Left cardiac atrium (tissue), 4 donors: Measurements from ENCODE around the gene HSPA6. TPM values are rescaled to one million over a fixed set of nuclear protein-coding genes. Genes with fewer than 3 reads are reported as not detected.
"Not testable (repeated sequence)": the region's sequence is repeated elsewhere in the genome, so short reads cannot be mapped to it uniquely, and the experiment has no call there.

ENCODE experiments used
- ATAC-seq, 2 donors: fragments of 200-7000 bp; cut with Tn5 transposase; one replicate each; pipeline ENCODE4 v1.9.1; 2020; ENCODE audit warnings: mild to moderate bottlenecking in 2 of 2, moderate library complexity in 2 of 2
- DNase-seq: peaks from one replicate; pipeline ENCODE4 v3.0.0-alpha.2; 2020
- intact Hi-C, 2 donors: fragments of 100-400 bp; cut with DNase I; formaldehyde crosslinking; loops; one replicate each; pipeline versions ENCODE4 v1.14.1 to v1.15.1; 2022 to 2023
- total RNA-seq, 2 donors: library from RNA; stranded (reverse); fragmentation: NEBNext Ultra II Directional; extraction: Animal tissue kit (Norgen Biotek cat#: 25700); gene quantifications; one replicate each; pipeline ENCODE4 v1.2.1, GENCODE V29; 2021
- donor health status: DM: no; HTN: yes; CAD: no.
- donor health status: DM: no; HTN: yes; CAD: no; lungs with severe emphysema.
- donor health status: DM: yes; HTN: yes; CAD: no.
- donor health status: Dilated cardiomyopathy.

Gene HSPA6
- total RNA-seq, 2 donors from 2014 or later: 2.8 to 3.2 TPM

DNA sequence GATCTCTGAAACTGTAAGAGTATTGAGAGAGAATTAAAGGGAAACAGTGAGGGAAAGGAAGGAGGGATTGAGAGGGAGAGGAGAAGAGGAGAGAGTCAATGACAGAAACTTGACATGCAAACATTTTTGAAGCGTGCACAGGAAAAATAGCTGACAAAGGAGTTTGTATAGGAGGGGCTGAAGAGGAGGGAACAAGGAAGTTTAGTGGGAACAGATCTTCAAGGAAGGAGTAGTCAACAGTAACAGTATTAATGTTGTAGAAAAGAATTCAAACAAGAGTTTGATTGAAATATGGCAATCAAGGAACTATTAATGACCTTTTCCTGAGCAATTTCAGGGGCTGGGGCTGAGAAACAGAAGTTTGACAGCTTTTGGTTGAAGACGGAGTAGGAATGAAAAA is 29.3 kb downstream of the HSPA6 start:
- intact Hi-C loops, DNase-seq: not testable (repeated sequence)
- peak in 1 of 2 donors; percentile 33 for ATAC-seq

DNA sequence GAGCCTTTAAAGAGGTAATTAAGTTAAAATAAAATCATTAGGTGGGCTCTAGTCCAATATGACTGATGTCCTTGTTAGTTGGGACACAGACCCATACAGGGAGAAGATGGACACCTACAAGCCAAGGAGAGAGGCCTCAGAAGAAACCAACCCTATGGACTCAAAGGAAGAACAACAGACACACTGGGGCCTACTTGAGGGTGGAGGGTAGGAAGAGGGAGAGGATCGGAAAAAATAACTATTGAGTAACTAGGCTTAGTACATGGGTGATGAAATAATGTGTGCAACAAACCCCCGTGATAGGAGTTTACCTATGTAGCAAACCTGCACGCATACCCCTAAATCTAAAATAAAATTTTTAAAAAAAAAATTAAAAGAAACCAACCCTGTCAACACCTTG is 30.0 kb downstream of the HSPA6 start:
- DNase-seq, intact Hi-C loops: not testable (repeated sequence)
- peak in 1 of 2 donors; percentile 30 for ATAC-seq

DNA sequence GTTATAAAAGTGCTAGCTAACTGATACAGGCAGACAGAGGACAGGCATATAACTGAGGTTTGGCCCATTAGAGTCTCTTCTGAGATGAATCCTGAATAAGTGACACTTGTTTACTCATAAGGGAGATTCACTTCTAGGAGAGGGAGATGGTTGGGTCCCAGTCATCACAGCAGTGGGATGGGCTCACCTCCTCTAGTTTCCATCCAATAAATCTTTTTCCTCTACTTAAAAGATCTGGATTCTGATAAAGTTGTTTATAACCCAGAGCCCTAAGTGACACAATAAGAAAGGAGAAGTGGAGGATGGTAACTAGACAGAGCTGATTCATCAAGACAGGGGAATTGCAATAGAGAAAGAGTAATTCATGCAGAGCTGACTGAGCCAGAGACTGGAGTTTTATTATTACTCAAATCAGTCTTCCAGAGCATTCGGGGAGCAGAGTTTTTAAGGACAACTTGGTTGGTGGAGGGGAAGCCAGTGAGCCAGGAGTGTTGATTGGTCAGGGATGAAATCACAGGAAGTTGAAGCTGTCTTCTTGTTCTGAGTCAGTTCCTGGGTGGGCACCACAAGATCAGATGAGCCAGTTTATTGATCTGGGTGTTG is 30.6 kb downstream of the HSPA6 start:
- DNase-seq: not testable (repeated sequence)
- peak in 1 of 2 donors; percentile 67 for ATAC-seq

DNA sequence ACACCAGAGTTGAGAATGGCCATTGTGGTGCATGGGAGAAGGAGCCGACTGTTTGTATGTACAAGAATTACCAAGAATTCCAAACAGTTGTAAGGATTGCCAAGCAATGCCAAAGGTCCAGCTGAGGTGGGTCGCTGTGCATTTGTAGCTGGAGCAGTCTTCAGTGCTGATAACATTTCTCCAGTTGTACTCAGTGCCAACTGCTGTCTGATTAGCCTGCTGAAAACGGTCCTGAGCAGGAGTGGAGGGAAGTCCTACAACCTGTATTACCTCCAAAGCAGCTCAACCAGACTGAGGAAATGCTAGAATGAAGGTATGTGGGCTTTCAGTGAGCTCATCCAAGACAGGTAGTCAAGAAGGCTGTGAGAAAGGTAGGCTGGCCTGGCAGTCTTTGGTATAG is 31.8 kb downstream of the HSPA6 start:
- ATAC-seq, DNase-seq, intact Hi-C loops: not testable (repeated sequence)

More for the DNA sequence above, 30.6 kb downstream of the HSPA6 start:
- intact Hi-C loops: not testable (repeated sequence)

DNA sequence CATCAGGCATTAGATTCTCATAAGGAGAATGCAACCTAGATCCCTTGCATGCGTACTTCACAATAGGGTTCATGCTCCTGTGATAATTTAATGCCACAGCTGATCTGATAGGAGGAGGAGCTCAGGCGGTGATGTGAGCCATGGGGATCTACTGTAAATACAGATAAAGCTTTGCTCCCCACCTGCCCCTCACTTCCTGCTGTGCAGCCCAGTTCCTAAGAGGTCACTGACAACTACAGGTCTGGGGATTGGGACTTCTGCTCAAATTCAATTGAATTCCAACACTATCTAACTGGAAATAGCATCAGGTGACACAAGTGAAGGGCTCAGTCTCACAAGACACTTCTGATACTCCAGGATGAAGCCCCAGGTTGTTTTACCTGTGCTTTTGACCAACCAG is 32.6 kb downstream of the HSPA6 start:
- ATAC-seq, intact Hi-C loops, DNase-seq: not testable (repeated sequence)

DNA sequence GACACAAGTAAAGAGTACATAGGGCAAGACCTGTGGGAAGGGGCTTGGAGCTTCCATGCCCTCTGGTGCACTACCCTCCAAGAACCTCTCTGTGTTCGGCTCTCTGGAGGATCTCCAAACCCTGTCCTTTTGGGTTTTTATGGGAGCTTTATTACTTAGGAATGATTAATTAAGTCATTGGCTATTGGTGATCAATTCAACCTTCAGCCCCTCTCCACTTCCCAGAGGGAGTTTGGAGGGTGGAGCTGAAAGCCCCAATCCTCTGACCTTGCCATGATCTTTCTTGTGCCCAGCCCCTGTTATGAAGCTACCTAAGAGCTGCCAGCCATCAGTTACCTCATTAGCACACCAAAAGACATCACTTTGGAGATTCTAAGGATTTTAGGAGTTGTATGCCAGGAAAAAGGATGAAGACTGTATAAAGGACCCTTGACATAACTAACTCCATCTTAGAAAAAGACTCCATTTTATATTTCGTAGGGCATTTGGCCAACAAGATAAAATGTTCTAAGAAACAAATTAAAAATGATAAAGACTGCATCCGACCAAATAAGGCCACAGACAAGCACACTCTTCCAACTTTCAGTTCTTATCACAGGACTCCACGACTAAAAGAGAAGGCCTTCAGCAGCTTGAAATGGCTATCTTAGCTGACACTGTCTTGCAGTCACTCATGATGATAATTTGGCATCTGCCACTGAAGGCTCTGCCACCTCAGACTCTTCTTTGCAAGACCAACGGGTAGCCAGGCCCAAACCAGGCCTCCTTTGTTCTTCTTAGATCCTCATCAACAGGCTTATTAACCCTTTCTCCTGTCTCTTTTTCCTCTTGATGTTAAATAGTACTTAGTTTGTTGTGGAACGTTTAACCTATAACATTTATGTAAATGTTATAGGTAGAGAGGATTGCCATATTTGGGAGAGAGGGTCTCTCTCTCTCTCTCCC is 33.4 kb downstream of the HSPA6 start:
- ATAC-seq, intact Hi-C loops, DNase-seq: not testable (repeated sequence)

DNA sequence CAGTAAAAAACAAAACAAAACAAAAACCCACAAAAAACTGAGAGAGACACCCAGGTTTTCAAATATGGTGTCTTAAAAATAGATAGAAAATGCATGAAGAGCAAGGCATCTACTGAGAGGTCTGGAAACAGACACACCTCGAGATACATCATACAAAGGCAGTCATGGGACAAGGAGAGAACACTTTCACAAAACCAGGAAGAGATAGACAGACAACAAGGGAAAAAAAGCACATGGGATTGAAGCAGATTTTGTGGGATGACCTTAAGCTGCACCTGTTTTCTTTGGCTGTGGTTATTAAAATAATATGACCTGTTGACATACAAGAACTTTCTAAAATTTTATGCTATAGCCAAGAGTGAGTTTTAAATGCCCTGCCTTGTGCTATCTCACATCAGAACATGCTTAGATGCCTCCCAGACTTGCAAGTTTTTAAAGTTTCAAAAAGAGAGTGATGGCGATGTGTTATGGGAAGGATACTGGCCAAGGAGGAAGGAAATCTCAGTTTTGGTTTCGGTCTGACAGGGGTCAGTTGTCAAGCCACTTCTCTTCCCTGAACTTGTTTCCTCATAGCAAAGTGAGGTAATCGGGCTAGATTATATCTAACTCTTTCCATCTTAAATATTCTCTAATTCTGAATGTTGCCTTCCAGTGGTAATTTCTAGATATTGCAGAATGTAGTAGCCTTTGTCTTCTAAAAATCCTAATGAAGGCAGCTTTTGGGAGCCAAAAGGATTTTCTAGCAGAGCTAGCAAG is 36.8 kb downstream of the HSPA6 start:
- not testable (repeated sequence) for DNase-seq
- intact Hi-C loops: loop anchor here in 1 of 2 donors (10.0 kb wide), 1 partner anchor 184 kb away; the partner anchor contains the start of gene DUSP12
- peak; percentile 80 to 82 for ATAC-seq

DNA sequence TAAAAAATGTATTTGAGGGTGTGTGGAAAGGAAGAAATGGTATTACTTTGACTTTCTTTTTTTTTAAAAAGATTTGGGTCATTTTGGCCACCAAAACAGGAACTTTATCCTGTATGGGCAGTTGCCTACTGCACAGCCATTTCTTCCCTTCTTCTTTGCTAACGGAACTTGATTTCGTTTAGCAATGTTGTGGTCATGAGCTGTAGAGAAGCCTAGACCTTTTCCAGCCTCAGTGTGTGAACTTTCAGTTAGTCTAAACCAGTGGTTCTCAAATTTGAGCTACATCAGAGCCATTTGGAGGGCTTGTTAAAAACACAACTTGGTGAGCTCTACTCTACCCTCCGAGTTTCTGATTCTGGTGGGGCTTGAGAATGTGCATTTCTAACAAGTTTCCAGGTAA is 38.1 kb downstream of the HSPA6 start:
- intact Hi-C loops: loop anchor here in 1 of 2 donors (10.0 kb wide), 1 partner anchor 182 kb away; the partner anchor contains the start of gene DUSP12
- ATAC-seq: peak in 1 of 2 donors; percentile 57
- DNase-seq: not testable (repeated sequence)

DNA sequence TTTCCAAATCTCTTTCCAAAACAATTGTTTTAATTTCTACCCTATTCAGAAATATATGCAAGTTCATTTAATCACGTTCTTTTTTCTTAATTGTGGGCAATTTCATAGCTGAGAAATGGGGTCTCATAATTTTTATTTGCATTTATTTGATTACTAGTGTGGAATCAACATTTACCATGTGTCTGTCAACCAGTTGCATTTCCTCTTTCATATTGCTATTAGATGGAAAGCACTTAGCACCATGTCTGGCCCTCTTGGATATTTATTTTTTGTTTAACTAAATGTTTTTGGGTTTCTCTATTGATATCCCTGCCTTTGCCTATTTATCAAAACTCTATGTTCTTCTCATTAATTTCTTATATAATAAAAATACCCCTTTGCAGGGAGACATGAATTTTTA is 39.2 kb downstream of the HSPA6 start:
- not testable (repeated sequence) for DNase-seq, ATAC-seq
- intact Hi-C loops: loop anchor here in 1 of 2 donors (10.0 kb wide), 1 partner anchor 181 kb away; the partner anchor contains the start of gene DUSP12

DNA sequence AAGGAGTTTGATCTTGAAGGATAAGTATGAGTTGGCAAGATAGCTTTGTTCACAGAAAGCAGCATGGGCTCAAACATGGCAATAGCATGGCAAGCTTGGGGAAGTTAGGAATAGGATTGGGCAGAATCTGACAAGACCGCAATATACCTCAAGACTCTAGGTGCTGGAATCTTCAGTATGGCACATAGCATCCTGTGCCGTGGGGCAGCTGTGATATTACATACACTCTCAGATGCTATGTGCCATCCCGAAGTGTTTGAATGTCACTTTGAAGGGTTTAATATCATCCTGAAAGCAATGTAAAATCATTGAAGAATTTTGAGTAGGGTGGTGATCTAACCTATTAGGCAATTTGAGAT is 42.2 kb downstream of the HSPA6 start:
- not testable (repeated sequence) for ATAC-seq

DNA sequence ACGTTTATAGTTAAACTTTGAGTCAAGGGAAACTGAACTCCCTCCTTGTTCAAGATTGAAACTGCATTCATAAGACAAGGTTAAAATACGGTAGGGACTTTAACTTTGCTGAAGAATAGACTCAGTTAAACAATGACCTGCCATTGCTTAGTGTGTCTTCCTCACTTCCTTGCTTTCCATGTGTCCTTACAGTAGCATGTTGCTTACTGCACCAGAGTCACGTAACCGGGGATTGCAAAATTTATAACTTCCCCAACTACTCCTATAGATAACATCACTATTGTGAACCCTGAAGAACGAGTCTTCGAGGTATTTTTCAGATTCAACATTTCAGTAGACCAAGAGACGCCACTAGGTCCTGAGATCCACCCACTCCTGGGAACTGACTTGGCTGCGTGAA is 47.4 kb downstream of the HSPA6 start:
- ATAC-seq, DNase-seq, intact Hi-C loops: not testable (repeated sequence)

More for the DNA sequence above, 42.2 kb downstream of the HSPA6 start:
- DNase-seq: not testable (repeated sequence)
- intact Hi-C loops: loop anchor here in 1 of 2 donors (10.0 kb wide), 1 partner anchor 178 kb away; the partner anchor contains the start of gene DUSP12

Other genes starting within 250 kb of the HSPA6 start
- gene MPZ, start 214.6 kb upstream of the HSPA6 start, total RNA-seq: 1 to 10 TPM; 3.2 to 8.6 TPM
- gene SDHC, start 210.2 kb upstream of the HSPA6 start, total RNA-seq: 100 to 1,000 TPM; 241 to 284 TPM
- not detected for gene CFAP126, start 156.7 kb upstream of the HSPA6 start, total RNA-seq
- 10 to 100 TPM; 37.9 to 48.7 TPM for gene FCGR2A, start 19.1 kb upstream of the HSPA6 start, total RNA-seq
- 10 to 100 TPM; 42.9 to 53.7 TPM for gene FCGR3A, start 25.3 kb downstream of the HSPA6 start, total RNA-seq
- gene FCGR3B, start 106.6 kb downstream of the HSPA6 start, total RNA-seq: 1 to 10 TPM; 2.4 to 6.1 TPM
- 10 to 100 TPM; 14.2 to 42.4 TPM for gene FCGR2B, start 138.6 kb downstream of the HSPA6 start, total RNA-seq
- under 1 TPM in 1 of 2 donors, not detected in 1; 0.12 TPM for gene FCRLA, start 182.7 kb downstream of the HSPA6 start, total RNA-seq
- under 1 TPM; 0.24 to 0.77 TPM for gene FCRLB, start 197.0 kb downstream of the HSPA6 start, total RNA-seq
- 10 to 100 TPM; 10.9 to 12.0 TPM for gene DUSP12, start 225.2 kb downstream of the HSPA6 start, total RNA-seq
- gene ATF6, start 241.8 kb downstream of the HSPA6 start, total RNA-seq: 10 to 100 TPM; 14.4 to 20.3 TPM